Parathyroid adenoma (tissue), 2 donors: ENCODE results near the gene MDFIC.
A peak's percentile ranks its signal among the peaks of the same experiment; 100 is the strongest.

ENCODE experiments used
- H2AFZ ChIP-seq: fragments of 300-600 bp; sonication (generic); one replicate; pipeline ENCODE4 v1.7.0; 2017; ENCODE audit warnings: antibody characterized with exemption, mild to moderate bottlenecking
- H3K27ac ChIP-seq: fragments of 300-600 bp; sonication (generic); one replicate; pipeline ENCODE4 v1.7.0; 2017
- H3K27me3 ChIP-seq: fragments of 300-600 bp; sonication (generic); one replicate; pipeline ENCODE4 v1.7.0; 2017; ENCODE audit warnings: low read length; ENCODE audit not compliant: control insufficient read depth, insufficient read depth
- H3K36me3 ChIP-seq: fragments of 300-600 bp; sonication (generic); one replicate; pipeline ENCODE4 v1.7.0; 2017; ENCODE audit warnings: low read length; ENCODE audit not compliant: control insufficient read depth, insufficient read depth
- H3K4me1 ChIP-seq: fragments of 300-600 bp; sonication (generic); one replicate; pipeline ENCODE4 v1.7.0; 2017; ENCODE audit warnings: control low read depth
- H3K4me2 ChIP-seq: fragments of 300-600 bp; sonication (generic); one replicate; pipeline ENCODE4 v1.7.0; 2017; ENCODE audit warnings: low read length
- H3K4me3 ChIP-seq: fragments of 300-600 bp; sonication (generic); one replicate; pipeline ENCODE4 v1.7.0; 2017; ENCODE audit warnings: low read depth, low read length
- H3K79me2 ChIP-seq: fragments of 300-600 bp; sonication (generic); one replicate; pipeline ENCODE4 v1.7.0; 2017; ENCODE audit warnings: control low read depth
- H3K9ac ChIP-seq: fragments of 300-600 bp; sonication (generic); one replicate; pipeline ENCODE4 v1.7.0; 2017; ENCODE audit warnings: mild to moderate bottlenecking
- H3K9me3 ChIP-seq: fragments of 300-600 bp; sonication (generic); one replicate; pipeline ENCODE4 v1.7.0; 2017; ENCODE audit warnings: low read length; ENCODE audit not compliant: control insufficient read depth
- CTCF ChIP-seq: fragments of 300-600 bp; sonication (generic); IDR thresholded peaks from one replicate; pipeline ENCODE4 v1.7.0; 2017; ENCODE audit warnings: antibody characterized with exemption, mild to moderate bottlenecking
- donor health status: primary hyperparathyroidism.

Gene MDFIC

GRCh38 chr7:114922652-114923402 lies 933 bp downstream of the MDFIC start:
- Histone ChIP-seq H3K4me2 (peak overlapping the region; percentile 81), H3K9me3 (no peaks in the 10 kb centered on the region)
- no peak for TF ChIP-seq CTCF

GRCh38 chr7:114923403-114923713 lies 1.5 kb downstream of the MDFIC start:
- peak overlapping the region; percentile 59 for H2AFZ ChIP-seq
- peaks cover 6% of the 10 kb centered on the region for H3K4me1 ChIP-seq
- peak overlapping the region; percentile 81 for H3K4me2 ChIP-seq
- no peak overlapping the region for H3K9ac ChIP-seq
- no peaks in the 10 kb centered on the region for H3K9me3 ChIP-seq
- H3K27ac ChIP-seq, result peak overlapping the region; percentile 45
- no peaks in the 10 kb centered on the region for H3K36me3 ChIP-seq
- H3K79me2 ChIP-seq, result no peaks in the 10 kb centered on the region
- no peak for TF ChIP-seq CTCF
- H3K27me3 ChIP-seq, result no peaks in the 10 kb centered on the region
- peak overlapping the region; percentile 76 for H3K4me3 ChIP-seq

More at GRCh38 chr7:114922652-114923402, 933 bp downstream of the MDFIC start:
- Histone ChIP-seq H3K79me2 (no peaks in the 10 kb centered on the region), H3K36me3 (no peaks in the 10 kb centered on the region), H3K27ac (peak overlapping the region; percentile 45), H3K4me1 (peaks cover 6% of the 10 kb centered on the region), H3K4me3 (peak overlapping the region; percentile 76), H3K27me3 (no peaks in the 10 kb centered on the region), H3K9ac (peak overlapping the region; percentile 23), H2AFZ (peak overlapping the region; percentile 97)

- no peak overlapping the region for H3K9ac ChIP-seq
- TF ChIP-seq CTCF, result no peak
- H3K4me3 ChIP-seq, result peak overlapping the region; percentile 76
- H2AFZ ChIP-seq, result peak overlapping the region; percentile 59
- H3K27me3 ChIP-seq, result no peaks in the 10 kb centered on the region
- H3K9me3 ChIP-seq, result no peaks in the 10 kb centered on the region
- H3K27ac ChIP-seq, result peak overlapping the region; percentile 45
- H3K4me2 ChIP-seq, result no peak overlapping the region
- no peaks in the 10 kb centered on the region for H3K79me2 ChIP-seq
- peaks cover 6% of the 10 kb centered on the region for H3K4me1 ChIP-seq
- H3K36me3 ChIP-seq, result no peaks in the 10 kb centered on the region
Measured at GRCh38 chr7:114924038-114924712, 2.3 kb downstream of the MDFIC start.

GRCh38 chr7:114925434-114925833 lies 3.5 kb downstream of the MDFIC start:
- no peak overlapping the region for H3K9ac ChIP-seq
- TF ChIP-seq CTCF, result no peak
- no peak overlapping the region for H3K4me3 ChIP-seq
- no peaks in the 10 kb centered on the region for H3K9me3 ChIP-seq
- no peaks in the 10 kb centered on the region for H3K36me3 ChIP-seq
- peaks cover 8% of the 10 kb centered on the region for H3K4me1 ChIP-seq
- no peak overlapping the region for H2AFZ ChIP-seq
- H3K79me2 ChIP-seq, result no peaks in the 10 kb centered on the region
- H3K27ac ChIP-seq, result no peak overlapping the region
- H3K4me2 ChIP-seq, result no peak overlapping the region
- no peaks in the 10 kb centered on the region for H3K27me3 ChIP-seq
